ENCODE results near the gene CAPN5. TPM values are rescaled to one million over a fixed set of nuclear protein-coding genes. Genes with fewer than 3 reads are reported as not detected.

Gene CAPN5
- total RNA-seq, 1 experiment from 2014 or later, result 17.3 TPM

- H3K9me3 ChIP-seq (ENCODE audit: control insufficient read depth, insufficient read depth, low read depth, low read length), result no peaks in the 10 kb centered on the region
- ChIA-PET POLR2A (no interaction called here), CTCF (interaction anchor here (3.0 kb wide), 1 partner anchor 42 kb away, joined by 80 read pairs; no protein-coding TSS in a partner anchor)
- no peak for ATAC-seq
- no peak overlapping the region for H3K27ac ChIP-seq (ENCODE audit: low read length)
- H3K4me3 ChIP-seq (ENCODE audit: low read depth in 2 of 2, low read length in 2 of 2), result no peak overlapping the region
- no peak for DNase-seq (ENCODE audit: low read depth, low spot score)
- peaks cover 7% of the 10 kb centered on the region for H3K4me1 ChIP-seq (ENCODE audit: control insufficient read depth, insufficient read depth, low read length)
- TF ChIP-seq REST (IDR thresholded peaks at IDR 0.05; ENCODE audit: insufficient read depth in 1 of 2, low read depth in 2 of 2, low read length in 1 of 2) (no peak), CTCF (IDR thresholded peaks at IDR 0.05) (no peak), SIN3A (IDR thresholded peaks at IDR 0.05; ENCODE audit: borderline replicate concordance, insufficient read depth, low read depth, low read length) (no peak), POLR2AphosphoS5 (IDR thresholded peaks at IDR 0.05; ENCODE audit: low read depth, low read length) (no peak), TCF7L2 (IDR thresholded peaks at IDR 0.05; ENCODE audit: low read depth, low read length) (no peak)
- H3K36me3 ChIP-seq (ENCODE audit: control insufficient read depth, insufficient read depth, low read length), result no peaks in the 10 kb centered on the region
- H3K27me3 ChIP-seq (ENCODE audit: control insufficient read depth, insufficient read depth, low read length), result no peaks in the 10 kb centered on the region
- BruUV-seq (replicated peaks), result no TSS peak
- intact Hi-C loops (cut with micrococcal nuclease; ENCODE audit: unreplicated experiment) (loop anchor here (5.0 kb wide), 1 partner anchor 63 kb away; no protein-coding TSS in a partner anchor), in situ Hi-C loops (cut with HindIII; ENCODE audit: low pct_unique_long_range_greater_than_20kb, low sequenced_read_pairs) (no loop called here)
Observed at GRCh38 chr11:77049026-77049425, 17.7 kb upstream of the CAPN5 start.

GRCh38 chr11:77051511-77051910 lies 15.3 kb upstream of the CAPN5 start:
- intact Hi-C loops (cut with micrococcal nuclease; ENCODE audit: unreplicated experiment) (no loop called here), in situ Hi-C loops (cut with HindIII; ENCODE audit: low pct_unique_long_range_greater_than_20kb, low sequenced_read_pairs) (no loop called here)
- no peaks in the 10 kb centered on the region for H3K36me3 ChIP-seq (ENCODE audit: control insufficient read depth, insufficient read depth, low read length)
- no peak overlapping the region for H3K27ac ChIP-seq (ENCODE audit: low read length)
- ChIA-PET POLR2A (no interaction called here), CTCF (no interaction called here)
- ATAC-seq (no peak), DNase-seq (ENCODE audit: low read depth, low spot score) (no peak)
- peaks cover 3% of the 10 kb centered on the region; the same call in 1 of the 2 replicates for H3K9me3 ChIP-seq (ENCODE audit: control insufficient read depth, insufficient read depth, low read depth, low read length)
- no peak overlapping the region for H3K4me3 ChIP-seq (ENCODE audit: low read depth in 2 of 2, low read length in 2 of 2)
- TF ChIP-seq SIN3A (IDR thresholded peaks at IDR 0.05; ENCODE audit: borderline replicate concordance, insufficient read depth, low read depth, low read length) (no peak), CTCF (IDR thresholded peaks at IDR 0.05) (no peak), REST (IDR thresholded peaks at IDR 0.05; ENCODE audit: insufficient read depth in 1 of 2, low read depth in 2 of 2, low read length in 1 of 2) (no peak), POLR2AphosphoS5 (IDR thresholded peaks at IDR 0.05; ENCODE audit: low read depth, low read length) (no peak), TCF7L2 (IDR thresholded peaks at IDR 0.05; ENCODE audit: low read depth, low read length) (no peak)
- H3K4me1 ChIP-seq (ENCODE audit: control insufficient read depth, insufficient read depth, low read length), result no peaks in the 10 kb centered on the region; the same call in 1 of the 2 replicates
- BruUV-seq (replicated peaks), result no TSS peak
- no peaks in the 10 kb centered on the region for H3K27me3 ChIP-seq (ENCODE audit: control insufficient read depth, insufficient read depth, low read length)
